Ishikawa (cell line): Measurements from ENCODE around the gene MYCBP2.

ENCODE experiments used
- CEBPB ChIP-seq: IDR thresholded peaks from 2 replicates; pipeline ENCODE4 v1.6.1; 2012
- CREB1 ChIP-seq: IDR thresholded peaks from 2 replicates; pipeline ENCODE4 v1.6.1; 2012; ENCODE audit warnings: low read depth
- EGR1 ChIP-seq: IDR thresholded peaks from 2 replicates; pipeline ENCODE4 v1.6.1; 2012
- EP300 ChIP-seq: IDR thresholded peaks from 2 replicates; pipeline ENCODE4 v1.6.1; 2012; ENCODE audit warnings: borderline replicate concordance
- FOXM1 ChIP-seq: IDR thresholded peaks from 2 replicates; pipeline ENCODE4 v1.6.1; 2012; ENCODE audit warnings: low read depth, borderline replicate concordance
- NFIC ChIP-seq: IDR thresholded peaks from 2 replicates; pipeline ENCODE4 v1.6.1; 2012
- RAD21 ChIP-seq: IDR thresholded peaks from 2 replicates; pipeline ENCODE4 v1.6.1; 2012; ENCODE audit warnings: low read depth
- TAF1 ChIP-seq: IDR thresholded peaks from 2 replicates; pipeline ENCODE4 v1.6.1; 2012; ENCODE audit warnings: low read depth, mild to moderate bottlenecking
- TCF12 ChIP-seq: IDR thresholded peaks from 2 replicates; pipeline ENCODE4 v1.6.1; 2012; ENCODE audit warnings: low read depth
- TEAD4 ChIP-seq: IDR thresholded peaks from 2 replicates; pipeline ENCODE4 v1.6.1; 2012
- YY1 ChIP-seq: IDR thresholded peaks from 2 replicates; pipeline ENCODE4 v1.6.1; 2012; ENCODE audit warnings: low read depth
- ZBTB7A ChIP-seq: IDR thresholded peaks from 2 replicates; pipeline ENCODE4 v1.6.1; 2012; ENCODE audit warnings: low read depth
- TF ChIP-seq, protein P1 (sequence below): IDR thresholded peaks from 2 replicates; pipeline ENCODE4 v1.6.1; 2012
- TF ChIP-seq, protein P2 (sequence below): IDR thresholded peaks from 2 replicates; pipeline ENCODE4 v1.6.1; 2012; ENCODE audit warnings: low read depth, mild to moderate bottlenecking
- TF ChIP-seq, protein P3 (sequence below): IDR thresholded peaks from 2 replicates; pipeline ENCODE4 v1.6.1; 2012

MYCBP2 gene

DNA sequence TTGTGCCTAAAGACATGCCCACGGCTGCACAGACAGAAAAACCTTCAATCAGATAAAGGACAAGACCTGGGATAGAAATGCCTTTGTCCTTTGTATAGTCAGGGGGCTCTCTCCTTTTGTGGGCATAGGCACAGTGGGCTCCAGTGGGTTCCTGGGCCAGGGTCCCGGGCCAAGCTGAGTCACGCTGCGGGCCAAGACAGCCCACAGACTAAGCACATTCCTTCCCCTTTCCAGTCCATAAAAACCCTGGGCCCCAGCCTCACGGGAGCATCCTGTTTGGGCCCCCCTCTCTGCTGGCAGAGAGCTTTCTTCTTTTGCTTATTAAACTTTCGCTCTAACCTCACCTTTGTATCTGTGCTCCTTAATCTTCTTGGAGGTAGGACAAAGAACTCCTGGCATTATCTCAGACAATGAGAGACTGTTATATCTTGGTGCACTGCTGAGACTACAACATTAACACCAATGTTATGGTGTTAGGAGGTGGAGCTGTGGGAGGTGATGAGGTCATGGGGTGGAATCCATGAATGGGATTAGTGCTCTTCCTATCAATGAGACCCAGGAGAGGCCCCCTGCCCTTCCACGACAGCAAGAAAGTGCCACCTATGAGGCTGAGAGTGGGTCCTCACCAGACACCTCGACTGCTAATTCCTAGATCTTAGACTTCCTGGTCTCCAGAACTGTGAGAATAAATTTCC lies 279.1 kb downstream of the MYCBP2 start:
- no peak for TF ChIP-seq NFIC
- TF ChIP-seq TAF1 = no peak
- no peak for TF ChIP-seq TEAD4
- TF ChIP-seq TCF12 = no peak
- no peak for TF ChIP-seq YY1
- TF ChIP-seq EP300 = no peak
- TF ChIP-seq CREB1 = no peak
- TF ChIP-seq, protein P1, sequence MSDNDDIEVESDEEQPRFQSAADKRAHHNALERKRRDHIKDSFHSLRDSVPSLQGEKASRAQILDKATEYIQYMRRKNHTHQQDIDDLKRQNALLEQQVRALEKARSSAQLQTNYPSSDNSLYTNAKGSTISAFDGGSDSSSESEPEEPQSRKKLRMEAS = no peak

DNA sequence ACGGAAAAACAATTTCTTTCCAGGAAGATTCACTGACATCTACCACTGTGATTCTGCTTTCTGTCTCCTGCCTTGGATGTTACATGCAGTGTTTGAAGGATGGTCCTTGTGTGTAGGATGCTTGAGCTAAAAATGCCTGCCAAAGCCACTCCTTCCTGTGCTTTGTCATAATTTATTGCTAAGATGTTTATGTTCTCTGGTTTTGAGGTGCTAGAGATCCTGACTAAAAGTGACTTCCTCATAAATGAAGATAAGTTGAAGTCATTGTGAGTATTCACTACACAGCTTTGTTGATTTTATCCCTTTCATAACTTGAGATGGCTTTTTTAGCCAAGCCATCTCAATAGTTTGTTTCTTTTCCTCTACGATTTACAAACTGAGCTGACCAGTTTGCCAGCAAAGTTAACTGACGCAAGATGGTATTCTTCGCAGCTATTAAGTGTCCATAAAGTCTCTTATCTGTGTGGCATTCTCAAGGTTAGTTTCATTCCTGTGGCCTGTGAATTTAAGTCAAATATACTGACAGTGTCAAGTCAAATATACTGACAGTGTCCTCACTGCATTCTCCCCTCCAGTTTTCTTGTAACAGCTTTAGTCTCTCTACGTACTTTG lies 284.2 kb downstream of the MYCBP2 start:
- TF ChIP-seq TEAD4 (no peak), CREB1 (no peak), EGR1 (no peak), EP300 (no peak), CEBPB (no peak), TAF1 (no peak), FOXM1 (no peak), NFIC (no peak)
- TF ChIP-seq, protein P1 = no peak
- TF ChIP-seq, protein P2, sequence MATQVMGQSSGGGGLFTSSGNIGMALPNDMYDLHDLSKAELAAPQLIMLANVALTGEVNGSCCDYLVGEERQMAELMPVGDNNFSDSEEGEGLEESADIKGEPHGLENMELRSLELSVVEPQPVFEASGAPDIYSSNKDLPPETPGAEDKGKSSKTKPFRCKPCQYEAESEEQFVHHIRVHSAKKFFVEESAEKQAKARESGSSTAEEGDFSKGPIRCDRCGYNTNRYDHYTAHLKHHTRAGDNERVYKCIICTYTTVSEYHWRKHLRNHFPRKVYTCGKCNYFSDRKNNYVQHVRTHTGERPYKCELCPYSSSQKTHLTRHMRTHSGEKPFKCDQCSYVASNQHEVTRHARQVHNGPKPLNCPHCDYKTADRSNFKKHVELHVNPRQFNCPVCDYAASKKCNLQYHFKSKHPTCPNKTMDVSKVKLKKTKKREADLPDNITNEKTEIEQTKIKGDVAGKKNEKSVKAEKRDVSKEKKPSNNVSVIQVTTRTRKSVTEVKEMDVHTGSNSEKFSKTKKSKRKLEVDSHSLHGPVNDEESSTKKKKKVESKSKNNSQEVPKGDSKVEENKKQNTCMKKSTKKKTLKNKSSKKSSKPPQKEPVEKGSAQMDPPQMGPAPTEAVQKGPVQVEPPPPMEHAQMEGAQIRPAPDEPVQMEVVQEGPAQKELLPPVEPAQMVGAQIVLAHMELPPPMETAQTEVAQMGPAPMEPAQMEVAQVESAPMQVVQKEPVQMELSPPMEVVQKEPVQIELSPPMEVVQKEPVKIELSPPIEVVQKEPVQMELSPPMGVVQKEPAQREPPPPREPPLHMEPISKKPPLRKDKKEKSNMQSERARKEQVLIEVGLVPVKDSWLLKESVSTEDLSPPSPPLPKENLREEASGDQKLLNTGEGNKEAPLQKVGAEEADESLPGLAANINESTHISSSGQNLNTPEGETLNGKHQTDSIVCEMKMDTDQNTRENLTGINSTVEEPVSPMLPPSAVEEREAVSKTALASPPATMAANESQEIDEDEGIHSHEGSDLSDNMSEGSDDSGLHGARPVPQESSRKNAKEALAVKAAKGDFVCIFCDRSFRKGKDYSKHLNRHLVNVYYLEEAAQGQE = no peak
- TF ChIP-seq, protein P3, sequence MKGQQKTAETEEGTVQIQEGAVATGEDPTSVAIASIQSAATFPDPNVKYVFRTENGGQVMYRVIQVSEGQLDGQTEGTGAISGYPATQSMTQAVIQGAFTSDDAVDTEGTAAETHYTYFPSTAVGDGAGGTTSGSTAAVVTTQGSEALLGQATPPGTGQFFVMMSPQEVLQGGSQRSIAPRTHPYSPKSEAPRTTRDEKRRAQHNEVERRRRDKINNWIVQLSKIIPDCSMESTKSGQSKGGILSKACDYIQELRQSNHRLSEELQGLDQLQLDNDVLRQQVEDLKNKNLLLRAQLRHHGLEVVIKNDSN = no peak

DNA sequence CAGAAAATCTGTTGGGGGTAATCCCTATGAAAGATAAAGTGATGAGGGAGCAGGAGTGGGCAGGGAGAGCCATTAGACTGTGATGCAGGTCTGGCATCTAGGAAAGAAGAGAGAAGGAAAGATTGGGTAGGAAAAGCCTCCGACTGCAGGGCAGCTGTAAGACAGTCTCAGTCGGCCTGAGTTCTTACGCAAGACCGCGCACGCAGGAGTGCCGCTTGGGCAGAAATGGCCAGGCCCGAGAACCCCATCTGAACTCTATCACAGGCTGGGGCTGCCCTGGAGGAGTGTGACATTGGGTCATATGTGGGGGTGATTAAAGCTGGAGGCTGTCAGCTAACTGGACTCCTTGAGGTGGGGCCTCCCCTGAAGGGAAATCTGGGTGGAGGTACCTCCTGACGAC lies 286.1 kb downstream of the MYCBP2 start:
- TF ChIP-seq FOXM1 (no peak), YY1 (no peak), CREB1 (no peak), TAF1 (no peak), CEBPB (no peak), TEAD4 (no peak), RAD21 (no peak), ZBTB7A (no peak), EP300 (no peak), TCF12 (no peak), NFIC (no peak), EGR1 (no peak)
- TF ChIP-seq, protein P1 = no peak
- TF ChIP-seq, protein P3 = no peak
- TF ChIP-seq, protein P2 = no peak

DNA sequence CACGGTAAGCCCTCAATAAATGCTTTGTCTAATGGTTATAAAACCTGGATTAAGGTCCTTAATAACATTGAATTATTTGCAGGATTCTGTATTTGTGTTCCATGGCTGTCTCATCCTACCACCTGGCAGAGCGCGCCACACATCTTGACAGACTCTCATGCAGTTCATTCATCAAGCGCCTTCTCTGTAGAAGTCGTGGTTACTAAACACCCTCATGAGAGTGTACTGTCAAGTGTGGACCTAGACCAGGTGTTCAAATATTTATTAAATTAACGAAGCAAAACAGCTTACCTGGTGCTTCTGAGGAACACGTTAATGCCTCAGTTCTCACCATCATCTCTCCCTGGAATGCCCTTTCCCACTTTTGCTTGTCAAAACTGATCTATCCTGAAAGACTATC lies 286.8 kb downstream of the MYCBP2 start:
- no peak for TF ChIP-seq EGR1
- no peak for TF ChIP-seq TCF12
- no peak for TF ChIP-seq TEAD4

DNA sequence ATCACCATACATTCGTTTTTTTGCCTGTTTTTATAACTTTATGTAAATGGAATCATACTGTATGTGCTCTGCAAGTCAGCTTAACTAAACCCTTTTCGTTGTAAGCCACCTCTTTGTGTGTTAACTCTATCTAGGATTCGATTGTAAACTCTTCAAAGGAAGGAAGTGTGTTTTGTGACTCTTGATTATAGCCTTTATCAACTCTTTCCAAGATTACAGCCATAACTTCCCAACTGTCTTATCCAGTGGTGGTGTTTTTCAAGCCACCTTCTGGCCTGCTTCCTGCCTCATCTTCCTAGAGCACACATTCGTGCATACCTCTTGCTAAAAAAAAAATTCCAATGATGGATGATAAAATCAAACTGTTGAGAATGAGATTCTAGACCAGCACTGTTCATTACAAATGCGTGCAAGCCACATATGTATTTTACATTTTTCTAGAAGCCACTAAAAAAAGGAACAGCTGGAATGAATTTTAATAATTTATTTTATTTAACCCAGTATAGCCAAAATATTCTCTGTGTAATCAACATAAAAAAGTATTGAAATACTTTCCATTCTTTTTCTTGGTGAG lies 287.9 kb downstream of the MYCBP2 start:
- no peak for TF ChIP-seq RAD21

DNA sequence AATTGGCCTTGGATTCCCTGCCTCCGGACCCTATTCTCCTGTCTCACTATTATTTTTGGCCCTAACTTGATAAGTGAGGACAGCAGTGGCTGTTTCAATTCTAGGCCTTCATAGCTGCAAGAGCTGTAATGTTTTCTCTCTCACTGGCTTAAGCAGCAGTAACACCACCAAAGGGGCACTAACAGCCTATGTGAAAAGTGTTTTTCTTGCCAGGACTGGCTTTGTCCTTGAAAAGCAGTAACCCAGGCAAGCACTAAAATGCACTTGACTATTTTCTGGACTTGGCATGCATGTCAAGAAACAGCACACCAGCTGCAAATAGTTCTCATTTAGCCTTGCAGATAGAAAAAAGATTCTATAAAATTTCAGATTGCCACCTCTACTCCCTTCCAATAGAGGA lies 290.6 kb downstream of the MYCBP2 start:
- no peak for TF ChIP-seq CREB1
- no peak for TF ChIP-seq EGR1
- no peak for TF ChIP-seq EP300
- TF ChIP-seq CEBPB = no peak
- no peak for TF ChIP-seq TAF1
- TF ChIP-seq RAD21 = no peak
- TF ChIP-seq ZBTB7A = no peak
- no peak for TF ChIP-seq NFIC
- TF ChIP-seq, protein P3 = no peak
- TF ChIP-seq, protein P2 = no peak
- TF ChIP-seq YY1 = no peak
- TF ChIP-seq, protein P1 = no peak
- TF ChIP-seq TEAD4 = no peak
- no peak for TF ChIP-seq TCF12
- TF ChIP-seq FOXM1 = no peak
